HG02610 (cell line): ENCODE results near the gene IFITM1.
"Not testable (repeated sequence)": the region's sequence is repeated elsewhere in the genome, so short reads cannot be mapped to it uniquely, and the experiment has no call there.

Experiments used
- ATAC-seq: cut with Tn5 transposase; IDR thresholded peaks from one replicate; pipeline ENCODE4 v1.9.1; 2021; ENCODE audit warnings: mild to moderate bottlenecking, moderate library complexity; ENCODE audit not compliant: unreplicated experiment

IFITM1 gene

DNA sequence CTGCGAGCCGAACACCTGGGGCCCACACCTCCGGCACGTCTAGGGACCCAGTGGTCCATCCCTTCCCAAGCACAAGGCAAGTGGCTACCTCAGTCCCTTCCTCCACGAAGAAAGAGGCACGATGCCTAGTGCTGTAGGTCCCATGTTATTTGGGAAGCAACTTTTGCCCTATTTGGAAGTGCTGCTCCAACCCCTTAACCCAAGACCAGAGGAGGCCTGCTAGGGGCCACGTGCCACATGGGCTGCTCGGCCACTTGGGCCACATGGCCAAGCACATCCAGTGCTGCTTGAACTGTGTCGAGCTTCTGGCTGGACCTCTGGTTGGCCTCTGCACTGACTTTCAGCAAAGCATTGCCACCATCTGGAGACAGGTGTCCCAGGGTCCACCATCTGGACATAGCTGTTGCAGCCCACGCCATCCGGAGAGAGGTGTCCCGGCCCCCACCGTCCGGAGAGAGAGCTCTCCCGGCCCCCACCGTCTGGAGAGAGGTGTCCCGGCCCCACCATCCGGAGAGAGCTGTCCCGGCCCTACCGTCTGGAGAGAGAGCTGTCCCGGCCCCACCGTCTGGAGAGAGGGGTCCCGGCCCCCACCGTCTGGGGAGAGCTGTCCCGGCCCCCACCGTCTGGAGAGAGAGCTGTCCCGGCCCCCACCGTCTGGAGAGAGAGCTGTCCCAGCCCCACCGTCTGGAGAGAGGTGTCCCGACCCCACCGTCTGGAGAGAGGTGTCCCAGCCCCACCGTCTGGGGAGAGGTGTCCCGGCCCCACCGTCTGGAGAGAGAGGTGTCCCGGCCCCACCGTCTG lies 49.0 kb downstream of the IFITM1 start:
- no peak for ATAC-seq

GRCh38 chr11:363443-363805 lies 49.6 kb downstream of the IFITM1 start:
- ATAC-seq, result not testable (repeated sequence)

- ATAC-seq, result no peak
These were observed 50.3 kb downstream of the IFITM1 start for GRCh38 chr11:363948-364761.
